Measurements from ENCODE around the gene SH3BGRL2.

SH3BGRL2 gene

GRCh38 chr6:79711167-79711566 lies 80.0 kb downstream of the SH3BGRL2 start:
- H3K27ac ChIP-seq (ENCODE audit: extremely low read depth, low read depth, low read length) = no peak overlapping the region
- no peaks in the 10 kb centered on the region for H3K4me1 ChIP-seq (ENCODE audit: control insufficient read depth, insufficient read depth, low read length)
- POLR2A ChIA-PET = no interaction called here
- no peaks in the 10 kb centered on the region for H3K9me3 ChIP-seq (ENCODE audit: control insufficient read depth, insufficient read depth, low read depth, low read length)
- CTCF ChIA-PET = interaction anchor here (0.6 to 1.8 kb wide), 7 partner anchors 8 to 1140 kb away, joined by 3 to 11 read pairs (median 4); no protein-coding TSS in a partner anchor
- H3K36me3 ChIP-seq (ENCODE audit: control insufficient read depth in 2 of 2, insufficient read depth in 1 of 2, low read length in 2 of 2) = no peaks in the 10 kb centered on the region
- no peak overlapping the region for H3K4me3 ChIP-seq (ENCODE audit: low read depth, low read length)
- TF ChIP-seq, protein P1, sequence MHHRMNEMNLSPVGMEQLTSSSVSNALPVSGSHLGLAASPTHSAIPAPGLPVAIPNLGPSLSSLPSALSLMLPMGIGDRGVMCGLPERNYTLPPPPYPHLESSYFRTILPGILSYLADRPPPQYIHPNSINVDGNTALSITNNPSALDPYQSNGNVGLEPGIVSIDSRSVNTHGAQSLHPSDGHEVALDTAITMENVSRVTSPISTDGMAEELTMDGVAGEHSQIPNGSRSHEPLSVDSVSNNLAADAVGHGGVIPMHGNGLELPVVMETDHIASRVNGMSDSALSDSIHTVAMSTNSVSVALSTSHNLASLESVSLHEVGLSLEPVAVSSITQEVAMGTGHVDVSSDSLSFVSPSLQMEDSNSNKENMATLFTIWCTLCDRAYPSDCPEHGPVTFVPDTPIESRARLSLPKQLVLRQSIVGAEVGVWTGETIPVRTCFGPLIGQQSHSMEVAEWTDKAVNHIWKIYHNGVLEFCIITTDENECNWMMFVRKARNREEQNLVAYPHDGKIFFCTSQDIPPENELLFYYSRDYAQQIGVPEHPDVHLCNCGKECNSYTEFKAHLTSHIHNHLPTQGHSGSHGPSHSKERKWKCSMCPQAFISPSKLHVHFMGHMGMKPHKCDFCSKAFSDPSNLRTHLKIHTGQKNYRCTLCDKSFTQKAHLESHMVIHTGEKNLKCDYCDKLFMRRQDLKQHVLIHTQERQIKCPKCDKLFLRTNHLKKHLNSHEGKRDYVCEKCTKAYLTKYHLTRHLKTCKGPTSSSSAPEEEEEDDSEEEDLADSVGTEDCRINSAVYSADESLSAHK (tag by site-specific recombination; IDR thresholded peaks at IDR 0.05) = no peak
- no peak for TF ChIP-seq ZBTB20 (tag by site-specific recombination; IDR thresholded peaks at IDR 0.05)
- no peak for TF ChIP-seq ZBTB17 (tag by site-specific recombination; IDR thresholded peaks at IDR 0.05)
- no peak for TF ChIP-seq ZNF521 (tag by site-specific recombination; IDR thresholded peaks at IDR 0.05)
- TF ChIP-seq ZFP37 (tag by site-specific recombination; IDR thresholded peaks at IDR 0.05) = no peak
- no peak for TF ChIP-seq ZBTB48 (tag by site-specific recombination; IDR thresholded peaks at IDR 0.05)

- Histone ChIP-seq H3K27ac (ENCODE audit: extremely low read depth, low read depth, low read length) (no peak overlapping the region), H3K9me3 (ENCODE audit: control insufficient read depth, insufficient read depth, low read depth, low read length) (no peaks in the 10 kb centered on the region), H3K4me3 (ENCODE audit: low read depth, low read length) (no peak overlapping the region), H3K36me3 (ENCODE audit: control insufficient read depth in 2 of 2, insufficient read depth in 1 of 2, low read length in 2 of 2) (no peaks in the 10 kb centered on the region), H3K4me1 (ENCODE audit: control insufficient read depth, insufficient read depth, low read length) (no peaks in the 10 kb centered on the region)
- no peak for TF ChIP-seq ZNF354C (tag by site-specific recombination; IDR thresholded peaks at IDR 0.05; ENCODE audit: borderline replicate concordance, low read depth)
- TF ChIP-seq ZNF324 (tag by site-specific recombination; IDR thresholded peaks at IDR 0.05) = no peak
- TF ChIP-seq MZF1 (tag by site-specific recombination; IDR thresholded peaks at IDR 0.05; ENCODE audit: borderline replicate concordance) = no peak
- no peak for TF ChIP-seq ZNF660 (tag by site-specific recombination; IDR thresholded peaks at IDR 0.05)
- no peak for TF ChIP-seq ZNF10 (tag by site-specific recombination; IDR thresholded peaks at IDR 0.05)
- TF ChIP-seq ZFP41 (tag by site-specific recombination; IDR thresholded peaks at IDR 0.05; ENCODE audit: borderline replicate concordance) = no peak
- TF ChIP-seq ZNF280C (tag by site-specific recombination; IDR thresholded peaks at IDR 0.05) = no peak
- no peak for TF ChIP-seq ZBTB26 (tag by site-specific recombination; optimal IDR thresholded peaks at IDR 0.05)
- no peak for TF ChIP-seq ZNF610 (tag by site-specific recombination; IDR thresholded peaks at IDR 0.05; ENCODE audit: borderline replicate concordance)
- TF ChIP-seq SETDB1 (IDR thresholded peaks at IDR 0.05; ENCODE audit: insufficient read length, low read length) = no peak
- CTCF ChIA-PET = interaction anchor here (0.7 to 1.8 kb wide), 7 partner anchors 11 to 1362 kb away, joined by 3 to 11 read pairs (median 3); no protein-coding TSS in a partner anchor
- POLR2A ChIA-PET = no interaction called here
These were observed 81.0 kb downstream of the SH3BGRL2 start for GRCh38 chr6:79712144-79712543.

DNA sequence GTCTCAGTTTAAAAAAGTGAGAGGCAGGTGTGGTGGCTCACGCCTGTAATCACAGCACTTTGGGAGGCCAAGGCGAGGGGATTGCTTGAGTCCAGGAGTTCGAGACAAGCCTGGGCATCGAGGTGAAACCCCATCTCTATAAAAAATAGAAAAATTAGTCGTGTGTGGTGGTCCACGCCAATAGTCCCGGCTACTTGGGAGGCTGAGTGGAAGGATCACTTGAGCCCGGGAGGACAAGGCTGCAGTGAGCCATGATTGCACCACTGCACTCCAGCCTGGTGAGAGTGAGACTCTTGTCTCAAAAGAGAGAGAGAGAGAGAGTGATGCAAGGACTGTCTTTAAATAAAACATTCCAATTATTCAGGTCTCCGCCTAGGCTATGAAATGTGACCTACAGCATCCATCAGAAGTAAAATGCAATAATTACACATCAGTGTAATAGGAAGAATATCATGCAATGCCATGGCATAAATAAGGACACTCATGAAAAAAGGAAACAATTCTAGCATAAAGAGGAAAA lies 81.5 kb downstream of the SH3BGRL2 start:
- POLR2A ChIA-PET = no interaction called here
- CTCF ChIA-PET = interaction anchor here (0.7 to 3.3 kb wide), 6 partner anchors 8 to 757 kb away, joined by 3 to 16 read pairs (median 4); no protein-coding TSS in a partner anchor
- H3K4me1 ChIP-seq (ENCODE audit: control insufficient read depth, insufficient read depth, low read length) = no peaks in the 10 kb centered on the region
- H3K9me3 ChIP-seq (ENCODE audit: control insufficient read depth, insufficient read depth, low read depth, low read length) = no peaks in the 10 kb centered on the region
- no peak overlapping the region for H3K27ac ChIP-seq (ENCODE audit: extremely low read depth, low read depth, low read length)
- TF ChIP-seq ZNF211 (tag by site-specific recombination; IDR thresholded peaks at IDR 0.05; ENCODE audit: low read depth) (no peak), ZNF677 (tag by site-specific recombination; IDR thresholded peaks at IDR 0.05) (no peak), EGR2 (tag by site-specific recombination; IDR thresholded peaks at IDR 0.05; ENCODE audit: low read depth) (no peak), ZNF610 (tag by site-specific recombination; IDR thresholded peaks at IDR 0.05; ENCODE audit: borderline replicate concordance) (no peak), ZNF654 (tag by site-specific recombination; IDR thresholded peaks at IDR 0.05; ENCODE audit: low read depth) (no peak), ZNF843 (tag by site-specific recombination; IDR thresholded peaks at IDR 0.05) (no peak), ZNF76 (tag by site-specific recombination; IDR thresholded peaks at IDR 0.05; ENCODE audit: borderline replicate concordance, low read depth) (no peak), IKZF3 (tag by site-specific recombination; IDR thresholded peaks at IDR 0.05) (no peak), ZNF747 (tag by site-specific recombination; IDR thresholded peaks at IDR 0.05) (no peak)
- TF ChIP-seq, protein P2, sequence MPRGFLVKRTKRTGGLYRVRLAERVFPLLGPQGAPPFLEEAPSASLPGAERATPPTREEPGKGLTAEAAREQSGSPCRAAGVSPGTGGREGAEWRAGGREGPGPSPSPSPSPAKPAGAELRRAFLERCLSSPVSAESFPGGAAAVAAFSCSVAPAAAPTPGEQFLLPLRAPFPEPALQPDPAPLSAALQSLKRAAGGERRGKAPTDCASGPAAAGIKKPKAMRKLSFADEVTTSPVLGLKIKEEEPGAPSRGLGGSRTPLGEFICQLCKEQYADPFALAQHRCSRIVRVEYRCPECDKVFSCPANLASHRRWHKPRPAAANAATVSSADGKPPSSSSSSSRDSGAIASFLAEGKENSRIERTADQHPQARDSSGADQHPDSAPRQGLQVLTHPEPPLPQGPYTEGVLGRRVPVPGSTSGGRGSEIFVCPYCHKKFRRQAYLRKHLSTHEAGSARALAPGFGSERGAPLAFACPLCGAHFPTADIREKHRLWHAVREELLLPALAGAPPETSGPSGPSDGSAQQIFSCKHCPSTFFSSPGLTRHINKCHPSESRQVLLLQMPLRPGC (tag by site-specific recombination; IDR thresholded peaks at IDR 0.05) = no peak
- no peak overlapping the region for H3K4me3 ChIP-seq (ENCODE audit: low read depth, low read length)
- no peaks in the 10 kb centered on the region for H3K36me3 ChIP-seq (ENCODE audit: control insufficient read depth in 2 of 2, insufficient read depth in 1 of 2, low read length in 2 of 2)
